Measurements from ENCODE around the gene ATP1B4. TPM values are rescaled to one million over a fixed set of nuclear protein-coding genes. Genes with fewer than 3 reads are reported as not detected.

ATP1B4 gene
- total RNA-seq, 2 donors from 2014 or later, result not detected

DNA sequence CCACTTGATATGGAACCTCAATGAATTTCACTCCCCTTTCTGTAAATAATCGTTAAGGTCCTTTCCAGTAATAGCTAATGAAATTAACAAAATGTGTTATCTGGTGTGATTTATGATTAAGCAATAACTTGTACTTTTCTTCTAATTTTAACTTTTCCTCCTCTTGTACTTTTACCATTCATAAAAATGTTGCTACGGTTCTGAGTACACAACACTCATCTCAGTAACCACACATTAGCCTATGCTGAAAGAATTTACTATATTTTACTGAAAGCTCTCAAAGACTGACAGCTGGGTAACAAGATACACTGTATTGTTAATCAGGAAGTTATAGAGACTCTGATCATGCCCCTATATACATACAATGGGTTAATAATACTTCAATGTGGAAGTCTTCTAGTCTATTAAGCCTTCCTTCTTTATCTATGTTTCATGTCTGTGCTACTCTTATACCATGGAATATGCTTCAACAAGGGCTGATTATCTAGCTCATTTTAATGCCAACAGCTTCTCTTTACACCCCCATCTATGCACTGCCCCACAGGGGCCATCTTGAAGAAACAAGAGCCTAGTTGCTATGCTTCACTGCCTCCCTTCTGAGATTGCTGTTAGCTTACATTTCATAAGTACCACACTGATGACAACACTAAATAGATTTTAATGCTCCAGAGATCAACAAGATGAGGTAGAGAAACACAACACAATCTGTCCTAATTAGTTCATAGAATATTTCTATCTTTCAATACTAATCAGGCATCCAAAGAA is 68.1 kb downstream of the ATP1B4 start:
- TF ChIP-seq CTCF (IDR thresholded peaks at IDR 0.05), result no peak
- Histone ChIP-seq H3K4me1 (no peaks in the 10 kb centered on the region), H3K27ac (no peak overlapping the region), H3K27me3 (no peaks in the 10 kb centered on the region), H3K9me3 (no peaks in the 10 kb centered on the region), H3K36me3 (replicated peaks in 1 of 2; ENCODE audit: insufficient read depth in 1 of 2, low read depth in 2 of 2) (no peaks in the 10 kb centered on the region), H3K4me3 (no peak overlapping the region)
- ATAC-seq, result no peak
- no peak for DNase-seq
- intact Hi-C loops (cut with DNase I), result no loop called here
- WGBS, 2 donors, result 62 to 87% methylated on average over 2 of the region's 2 CpGs

Other genes starting within 250 kb of the ATP1B4 start
- gene RHOXF1, start 246.2 kb upstream of the ATP1B4 start, total RNA-seq, result not detected
- gene RHOXF2, start 203.5 kb upstream of the ATP1B4 start, total RNA-seq, result not detected
- 1 to 10 TPM; 6.9 to 9.6 TPM for gene ZBTB33, start 111.3 kb upstream of the ATP1B4 start, total RNA-seq
- gene TMEM255A, start 50.6 kb upstream of the ATP1B4 start, total RNA-seq, result under 1 TPM in 1 of 2 donors, not detected in 1; 0.52 TPM
- 10 to 100 TPM; 33.6 to 67.7 TPM for gene LAMP2, start 107.2 kb downstream of the ATP1B4 start, total RNA-seq
- gene CUL4B, start 198.9 kb downstream of the ATP1B4 start, total RNA-seq, result 10 to 100 TPM; 18.8 to 28.5 TPM
- gene MCTS1, start 242.0 kb downstream of the ATP1B4 start, total RNA-seq, result 10 to 100 TPM; 11.4 to 28.3 TPM

Data from body of pancreas (tissue), 4 donors.